Neuronal stem cell (in vitro differentiated cells): ENCODE data around the gene SLIT3.
A peak's percentile ranks its signal among the peaks of the same experiment; 100 is the strongest.

Experiments
- DNase-seq: peaks from one replicate; pipeline ENCODE4 v3.0.0-alpha.2; 2013; ENCODE audit warnings: low spot score
- H2AFZ ChIP-seq: one replicate; pipeline ENCODE4 v1.6.1; 2013; ENCODE audit warnings: mild to moderate bottlenecking, low read length, inconsistent platforms
- H2AK5ac ChIP-seq: 2 replicates; pipeline ENCODE4 v1.6.1; 2013; ENCODE audit warnings: low read depth, mild to moderate bottlenecking, inconsistent platforms, low read length, moderate library complexity, mixed read lengths
- H2BK120ac ChIP-seq: 2 replicates; pipeline ENCODE4 v1.6.1; 2013; ENCODE audit warnings: low read depth, mild to moderate bottlenecking, inconsistent platforms, low read length, moderate library complexity, mixed read lengths
- H2BK12ac ChIP-seq: one replicate; pipeline ENCODE4 v1.6.1; 2013; ENCODE audit warnings: low read length, inconsistent platforms
- H2BK15ac ChIP-seq: 2 replicates; pipeline ENCODE4 v1.6.1; 2013; ENCODE audit warnings: mild to moderate bottlenecking, low read length, inconsistent platforms, mixed read lengths
- H2BK5ac ChIP-seq: one replicate; pipeline ENCODE4 v1.6.1; 2013; ENCODE audit warnings: inconsistent platforms, mild to moderate bottlenecking, low read length, moderate library complexity
- H3K14ac ChIP-seq: one replicate; pipeline ENCODE4 v1.6.1; 2013; ENCODE audit warnings: low read length, inconsistent platforms
- H3K18ac ChIP-seq: 2 replicates; pipeline ENCODE4 v1.6.1; 2013; ENCODE audit warnings: low read length, inconsistent platforms
- H3K23ac ChIP-seq: 2 replicates; pipeline ENCODE4 v1.6.1; 2013; ENCODE audit warnings: low read depth, mild to moderate bottlenecking, mixed read lengths, low read length, inconsistent platforms; ENCODE audit not compliant: poor library complexity
- H3K27ac ChIP-seq: replicated peaks from 3 replicates; pipeline ENCODE4 v1.5.1; 2013; ENCODE audit warnings: low read length, inconsistent platforms
- H3K27me3 ChIP-seq, 3 experiments: 2 replicates each; pipeline ENCODE4 v1.6.1; 2013; ENCODE audit warnings: low read length in 3 of 3, mild to moderate bottlenecking in 2 of 3, inconsistent platforms in 1 of 3, low read depth in 1 of 3, mixed read lengths in 1 of 3, moderate library complexity in 1 of 3; ENCODE audit not compliant: control insufficient read depth in 3 of 3, insufficient read depth in 3 of 3
- H3K36me3 ChIP-seq, 2 donors: replicated peaks in 1 of 2; 2 replicates each; pipeline ENCODE4 v1.6.1; 2013; ENCODE audit warnings: low read length in 2 of 2; ENCODE audit not compliant: control insufficient read depth in 2 of 2, insufficient read depth in 2 of 2
- H3K4ac ChIP-seq: 2 replicates; pipeline ENCODE4 v1.6.1; 2013; ENCODE audit warnings: inconsistent platforms, mild to moderate bottlenecking, low read length, moderate library complexity
- H3K4me1 ChIP-seq, 2 donors: 1 replicate in 1 of 2; 2 replicates in 1 of 2; pipeline ENCODE4 v1.6.1; 2013; ENCODE audit warnings: low read length in 2 of 2, low read depth in 1 of 2; ENCODE audit not compliant: control insufficient read depth in 2 of 2, insufficient read depth in 1 of 2
- H3K4me2 ChIP-seq: one replicate; pipeline ENCODE4 v1.6.1; 2013; ENCODE audit warnings: mild to moderate bottlenecking, low read length, inconsistent platforms; ENCODE audit not compliant: insufficient read depth, poor library complexity, severe bottlenecking
- H3K4me3 ChIP-seq, 2 donors: 2 replicates each; pipeline ENCODE4 v1.5.1; 2013; ENCODE audit warnings: low read length in 2 of 2, mild to moderate bottlenecking in 2 of 2, inconsistent platforms in 1 of 2, moderate library complexity in 1 of 2
- H3K79me1 ChIP-seq: one replicate; pipeline ENCODE4 v1.6.1; 2013; ENCODE audit warnings: low read depth, mild to moderate bottlenecking, inconsistent platforms, low read length, moderate library complexity
- H3K9ac ChIP-seq: one replicate; pipeline ENCODE4 v1.6.1; 2013; ENCODE audit warnings: mild to moderate bottlenecking, low read depth, low read length, inconsistent platforms; ENCODE audit not compliant: poor library complexity
- H3K9me3 ChIP-seq, 2 donors: replicated peaks in 1 of 2; 2 replicates each; pipeline versions ENCODE3 to v1.6.1; 2013; ENCODE audit warnings: low read length in 2 of 2, mild to moderate bottlenecking in 2 of 2, inconsistent platforms in 1 of 2, low read depth in 1 of 2, mixed read lengths in 1 of 2, moderate library complexity in 1 of 2; ENCODE audit not compliant: control insufficient read depth in 2 of 2, insufficient read depth in 1 of 2
- H4K8ac ChIP-seq: one replicate; pipeline ENCODE4 v1.6.1; 2013; ENCODE audit warnings: low read depth, mild to moderate bottlenecking, inconsistent platforms, low read length, moderate library complexity
- H4K91ac ChIP-seq: one replicate; pipeline ENCODE4 v1.6.1; 2013; ENCODE audit warnings: low read length, low read depth, mild to moderate bottlenecking, inconsistent platforms; ENCODE audit not compliant: poor library complexity
- WGBS, 2 donors: extraction: QIAGEN DNeasy Blood & Tissue Kit; methylation state at CpG; one replicate each; pipeline ENCODE4 v1.1.7; 2013; ENCODE audit warnings: missing lambda C conversion rate in 2 of 2, mixed read lengths in 1 of 2; ENCODE audit not compliant: insufficient read length in 2 of 2, insufficient replicate concordance in 1 of 2; ENCODE audit errors: extremely low coverage in 2 of 2; 5-methylcytosine and 5-hydroxymethylcytosine counted together

SLIT3 gene

GRCh38 chr5:168772316-168772961, 528.5 kb downstream of the SLIT3 start:
- no peaks in the 10 kb centered on the region for H3K4me1 ChIP-seq
- no peak overlapping the region for H4K91ac ChIP-seq
- H2AFZ ChIP-seq, result no peak overlapping the region
- H4K8ac ChIP-seq, result no peak overlapping the region
- H3K27me3 ChIP-seq, result no peaks in the 10 kb centered on the region
- no peak overlapping the region for H3K14ac ChIP-seq
- no peak overlapping the region for H3K27ac ChIP-seq
- H3K9ac ChIP-seq, result no peak overlapping the region
- H2BK12ac ChIP-seq, result no peak overlapping the region
- peak overlapping the region; percentile 9 for H3K18ac ChIP-seq
- WGBS, 2 donors, result no CpG with 5 or more reads among the region's 22 CpGs
- peaks cover 0 to 2% of the 10 kb centered on the region in 2 donors for H3K9me3 ChIP-seq
- DNase-seq, result no peak
- no peak overlapping the region for H2AK5ac ChIP-seq
- no peak overlapping the region for H3K4me3 ChIP-seq
- no peaks in the 10 kb centered on the region for H3K79me1 ChIP-seq
- H2BK120ac ChIP-seq, result no peak overlapping the region
- H2BK15ac ChIP-seq, result no peak overlapping the region
- no peak overlapping the region for H3K4ac ChIP-seq
- H3K4me2 ChIP-seq, result no peak overlapping the region
- no peaks in the 10 kb centered on the region for H3K36me3 ChIP-seq
- H2BK5ac ChIP-seq, result no peak overlapping the region
- no peak overlapping the region for H3K23ac ChIP-seq

GRCh38 chr5:168771678-168772077, 529.3 kb downstream of the SLIT3 start:
- H3K36me3 ChIP-seq, result no peaks in the 10 kb centered on the region
- WGBS, 2 donors, result no CpG with 5 or more reads among the region's 6 CpGs

GRCh38 chr5:168770996-168771395, 529.9 kb downstream of the SLIT3 start:
- no peaks in the 10 kb centered on the region for H3K36me3 ChIP-seq
- H3K23ac ChIP-seq, result no peak overlapping the region
- H2AFZ ChIP-seq, result no peak overlapping the region
- no peak overlapping the region for H3K4me3 ChIP-seq
- H3K79me1 ChIP-seq, result no peaks in the 10 kb centered on the region
- no peak overlapping the region for H2BK5ac ChIP-seq
- no peak overlapping the region for H4K91ac ChIP-seq
- no peak overlapping the region for H4K8ac ChIP-seq
- WGBS, 2 donors, result no CpG with 5 or more reads among the region's 5 CpGs
- no peak overlapping the region for H2AK5ac ChIP-seq
- H2BK15ac ChIP-seq, result no peak overlapping the region
- H3K9me3 ChIP-seq, result peaks cover 0 to 3% of the 10 kb centered on the region in 2 donors
- no peak for DNase-seq
- H3K4me2 ChIP-seq, result no peak overlapping the region
- no peak overlapping the region for H3K18ac ChIP-seq
- no peak overlapping the region for H3K4ac ChIP-seq
- no peak overlapping the region for H3K14ac ChIP-seq
- H2BK12ac ChIP-seq, result no peak overlapping the region
- H3K27ac ChIP-seq, result no peak overlapping the region
- no peaks in the 10 kb centered on the region for H3K4me1 ChIP-seq
- no peaks in the 10 kb centered on the region for H3K27me3 ChIP-seq
- no peak overlapping the region for H2BK120ac ChIP-seq
- no peak overlapping the region for H3K9ac ChIP-seq

More at GRCh38 chr5:168771678-168772077, 529.3 kb downstream of the SLIT3 start:
- H3K4me2 ChIP-seq, result no peak overlapping the region
- no peaks in the 10 kb centered on the region for H3K79me1 ChIP-seq
- H3K18ac ChIP-seq, result no peak overlapping the region
- no peak overlapping the region for H2BK12ac ChIP-seq
- H4K91ac ChIP-seq, result no peak overlapping the region
- H2BK15ac ChIP-seq, result no peak overlapping the region
- H3K14ac ChIP-seq, result no peak overlapping the region
- no peak overlapping the region for H3K27ac ChIP-seq
- no peak overlapping the region for H3K9ac ChIP-seq
- no peak overlapping the region for H3K4ac ChIP-seq
- no peak overlapping the region for H2AK5ac ChIP-seq
- H2AFZ ChIP-seq, result no peak overlapping the region
- H2BK5ac ChIP-seq, result no peak overlapping the region
- H3K23ac ChIP-seq, result no peak overlapping the region
- H3K9me3 ChIP-seq, result peaks cover 0 to 3% of the 10 kb centered on the region in 2 donors
- no peak overlapping the region for H4K8ac ChIP-seq
- no peaks in the 10 kb centered on the region for H3K4me1 ChIP-seq
- H3K27me3 ChIP-seq, result no peaks in the 10 kb centered on the region
- no peak for DNase-seq
- H3K4me3 ChIP-seq, result no peak overlapping the region
- no peak overlapping the region for H2BK120ac ChIP-seq

- no peak overlapping the region for H3K4me3 ChIP-seq
- H3K4ac ChIP-seq, result no peak overlapping the region
- H3K79me1 ChIP-seq, result no peaks in the 10 kb centered on the region
- H3K23ac ChIP-seq, result no peak overlapping the region
- H2BK12ac ChIP-seq, result no peak overlapping the region
- no peak overlapping the region for H3K14ac ChIP-seq
- no peak overlapping the region for H3K4me2 ChIP-seq
- no peak overlapping the region for H4K8ac ChIP-seq
- H3K36me3 ChIP-seq, result no peaks in the 10 kb centered on the region
- no peak overlapping the region for H2AFZ ChIP-seq
- no CpG with 5 or more reads among the region's 8 CpGs for WGBS, 2 donors
- no peak overlapping the region for H2BK120ac ChIP-seq
- no peak overlapping the region for H2BK15ac ChIP-seq
- no peak overlapping the region for H2AK5ac ChIP-seq
- no peaks in the 10 kb centered on the region for H3K27me3 ChIP-seq
- no peak overlapping the region for H3K18ac ChIP-seq
- no peak overlapping the region for H3K27ac ChIP-seq
- no peak for DNase-seq
- H3K9me3 ChIP-seq, result peaks cover 0 to 3% of the 10 kb centered on the region in 2 donors
- H2BK5ac ChIP-seq, result no peak overlapping the region
- no peak overlapping the region for H4K91ac ChIP-seq
- H3K4me1 ChIP-seq, result no peaks in the 10 kb centered on the region
- peak overlapping the region; percentile 51 for H3K9ac ChIP-seq
These were observed 530.9 kb downstream of the SLIT3 start for GRCh38 chr5:168770036-168770498.
